Neural progenitor cell (in vitro differentiated cells): ENCODE results near the gene PRDM2.

Source experiments
- EZH2phosphoT487 ChIP-seq: fragments of 200-600 bp; sonication (generic); IDR thresholded peaks from 2 replicates; pipeline ENCODE4 v1.6.1; 2017; ENCODE audit warnings: antibody characterized with exemption
- TF ChIP-seq, protein P1 (sequence below): fragments of 200-600 bp; sonication (generic); IDR thresholded peaks from 2 replicates; pipeline ENCODE4 v1.5.1; 2017; ENCODE audit warnings: antibody characterized with exemption, mild to moderate bottlenecking

- TF ChIP-seq, protein P1, sequence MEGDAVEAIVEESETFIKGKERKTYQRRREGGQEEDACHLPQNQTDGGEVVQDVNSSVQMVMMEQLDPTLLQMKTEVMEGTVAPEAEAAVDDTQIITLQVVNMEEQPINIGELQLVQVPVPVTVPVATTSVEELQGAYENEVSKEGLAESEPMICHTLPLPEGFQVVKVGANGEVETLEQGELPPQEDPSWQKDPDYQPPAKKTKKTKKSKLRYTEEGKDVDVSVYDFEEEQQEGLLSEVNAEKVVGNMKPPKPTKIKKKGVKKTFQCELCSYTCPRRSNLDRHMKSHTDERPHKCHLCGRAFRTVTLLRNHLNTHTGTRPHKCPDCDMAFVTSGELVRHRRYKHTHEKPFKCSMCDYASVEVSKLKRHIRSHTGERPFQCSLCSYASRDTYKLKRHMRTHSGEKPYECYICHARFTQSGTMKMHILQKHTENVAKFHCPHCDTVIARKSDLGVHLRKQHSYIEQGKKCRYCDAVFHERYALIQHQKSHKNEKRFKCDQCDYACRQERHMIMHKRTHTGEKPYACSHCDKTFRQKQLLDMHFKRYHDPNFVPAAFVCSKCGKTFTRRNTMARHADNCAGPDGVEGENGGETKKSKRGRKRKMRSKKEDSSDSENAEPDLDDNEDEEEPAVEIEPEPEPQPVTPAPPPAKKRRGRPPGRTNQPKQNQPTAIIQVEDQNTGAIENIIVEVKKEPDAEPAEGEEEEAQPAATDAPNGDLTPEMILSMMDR: no peak
- TF ChIP-seq EZH2phosphoT487: no peak
These were observed 28.2 kb downstream of the PRDM2 start for GRCh38 chr1:13728091-13728715.
